GM12891 (cell line): ENCODE data around the gene DNAJC18.
A peak's percentile ranks its signal among the peaks of the same experiment; 100 is the strongest.

Source experiments
- PAX5 ChIP-seq: IDR thresholded peaks from 2 replicates; pipeline ENCODE4 v1.6.1; 2011; ENCODE audit warnings: low read length, moderate library complexity, mild to moderate bottlenecking; ENCODE audit not compliant: insufficient read depth, severe bottlenecking
- POLR2A ChIP-seq: IDR thresholded peaks from 2 replicates; pipeline ENCODE4 v1.6.1; 2011; ENCODE audit warnings: low read depth, low read length, control low read depth
- POLR2AphosphoS5 ChIP-seq: IDR thresholded peaks from 2 replicates; pipeline ENCODE4 v1.6.1; 2011; ENCODE audit warnings: low read depth, low read length, control low read depth
- POU2F2 ChIP-seq: IDR thresholded peaks from 2 replicates; pipeline ENCODE4 v1.6.1; 2011; ENCODE audit warnings: low read depth, mild to moderate bottlenecking, control low read depth, low read length, moderate library complexity
- SPI1 ChIP-seq: IDR thresholded peaks from 2 replicates; pipeline ENCODE4 v1.6.1; 2011; ENCODE audit warnings: low read depth, low read length, control low read depth
- TAF1 ChIP-seq: IDR thresholded peaks from 2 replicates; pipeline ENCODE4 v1.6.1; 2011; ENCODE audit warnings: low read depth, low read length, control low read depth

DNA sequence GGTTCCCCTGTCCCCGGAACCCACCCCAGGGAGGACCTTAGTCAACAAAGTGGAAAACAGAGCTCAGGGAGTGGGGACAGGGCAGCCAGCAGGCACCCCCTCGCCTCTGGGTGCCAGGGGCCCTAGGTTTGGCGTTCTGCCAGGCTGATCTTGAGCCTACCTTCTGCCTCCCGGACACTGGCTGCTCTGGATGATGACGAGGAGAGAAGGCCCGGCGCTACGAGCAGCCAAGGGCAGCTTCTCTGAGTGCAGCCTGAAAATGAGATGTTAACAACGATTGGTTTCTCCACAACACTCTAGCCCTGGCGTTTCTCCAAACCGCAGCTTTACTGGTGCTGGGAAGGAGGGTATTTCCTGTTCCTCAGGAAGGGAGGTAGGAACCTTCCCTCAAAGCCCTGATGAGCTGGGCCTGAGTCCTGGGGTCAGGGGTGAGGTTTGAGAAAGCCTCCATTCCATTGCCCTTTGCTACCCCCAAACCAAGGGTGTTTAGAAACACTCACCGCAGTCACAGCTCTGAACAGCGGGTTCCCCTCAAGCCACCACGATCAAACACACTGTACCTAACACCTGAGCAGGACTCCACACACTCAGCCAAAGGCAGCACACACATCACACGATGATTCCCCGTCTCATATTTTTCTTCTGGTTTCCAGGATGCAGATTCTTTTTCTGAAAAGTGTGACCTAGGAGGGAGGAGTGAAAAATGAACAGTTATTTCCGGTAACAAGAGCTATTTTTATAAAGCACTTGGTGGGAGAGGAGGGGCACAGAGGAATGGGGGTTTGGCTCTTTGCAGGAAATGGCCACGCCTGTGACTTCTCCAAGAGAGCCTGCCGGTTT lies 42.9 kb upstream of the DNAJC18 start, which contains the start of gene STING1:
- peak; percentile 36; the same call in 1 of the 2 replicates for TF ChIP-seq POLR2AphosphoS5
- TF ChIP-seq POLR2A, result no peak
- TF ChIP-seq SPI1, result no peak
- TF ChIP-seq TAF1, result peak; percentile 39; the same call in 1 of the 2 replicates
- TF ChIP-seq PAX5, result no peak
- TF ChIP-seq POU2F2, result 0 out of 2 replicates have a peak, but pooled peaks have one; percentile 9
